Measurements from ENCODE around the gene CADPS.

CADPS gene

GRCh38 chr3:62586356-62586755 lies 288.9 kb downstream of the CADPS start:
- TF ChIP-seq TAF1 (IDR thresholded peaks at IDR 0.05; ENCODE audit: borderline replicate concordance, insufficient read depth, low read length), result no peak
- no peak for TF ChIP-seq REST (IDR thresholded peaks at IDR 0.05; ENCODE audit: insufficient read depth in 1 of 2, low read depth in 2 of 2, low read length in 2 of 2)
- no peak for TF ChIP-seq SIN3A (IDR thresholded peaks at IDR 0.05; ENCODE audit: borderline replicate concordance, insufficient read depth, low read length)
- TF ChIP-seq POLR2AphosphoS5 (IDR thresholded peaks at IDR 0.05; ENCODE audit: low read depth, low read length), result no peak
- TF ChIP-seq FOXP2 (optimal IDR thresholded peaks at IDR 0.05; ENCODE audit: borderline replicate concordance, extremely low read depth, extremely low read length, insufficient read depth), result no peak

GRCh38 chr3:62585861-62586260 lies 289.4 kb downstream of the CADPS start:
- no peak for TF ChIP-seq POLR2AphosphoS5 (IDR thresholded peaks at IDR 0.05; ENCODE audit: low read depth, low read length)
- TF ChIP-seq SIN3A (IDR thresholded peaks at IDR 0.05; ENCODE audit: borderline replicate concordance, insufficient read depth, low read length), result no peak
- TF ChIP-seq FOXP2 (optimal IDR thresholded peaks at IDR 0.05; ENCODE audit: borderline replicate concordance, extremely low read depth, extremely low read length, insufficient read depth), result no peak
- TF ChIP-seq TAF1 (IDR thresholded peaks at IDR 0.05; ENCODE audit: borderline replicate concordance, insufficient read depth, low read length), result no peak

- TF ChIP-seq REST (IDR thresholded peaks at IDR 0.05; ENCODE audit: insufficient read depth in 1 of 2, low read depth in 2 of 2, low read length in 2 of 2) (no peak), POLR2AphosphoS5 (IDR thresholded peaks at IDR 0.05; ENCODE audit: low read depth, low read length) (no peak), TAF1 (IDR thresholded peaks at IDR 0.05; ENCODE audit: borderline replicate concordance, insufficient read depth, low read length) (no peak), SIN3A (IDR thresholded peaks at IDR 0.05; ENCODE audit: borderline replicate concordance, insufficient read depth, low read length) (no peak), FOXP2 (optimal IDR thresholded peaks at IDR 0.05; ENCODE audit: borderline replicate concordance, extremely low read depth, extremely low read length, insufficient read depth) (no peak)
These were observed 290.6 kb downstream of the CADPS start for GRCh38 chr3:62584636-62585035.

GRCh38 chr3:62582495-62583172 lies 292.6 kb downstream of the CADPS start:
- TF ChIP-seq TAF1 (IDR thresholded peaks at IDR 0.05; ENCODE audit: borderline replicate concordance, insufficient read depth, low read length) (no peak), SIN3A (IDR thresholded peaks at IDR 0.05; ENCODE audit: borderline replicate concordance, insufficient read depth, low read length) (no peak), POLR2AphosphoS5 (IDR thresholded peaks at IDR 0.05; ENCODE audit: low read depth, low read length) (no peak), FOXP2 (optimal IDR thresholded peaks at IDR 0.05; ENCODE audit: borderline replicate concordance, extremely low read depth, extremely low read length, insufficient read depth) (no peak), REST (IDR thresholded peaks at IDR 0.05; ENCODE audit: insufficient read depth in 1 of 2, low read depth in 2 of 2, low read length in 2 of 2) (no peak)

GRCh38 chr3:62577153-62577552 lies 298.1 kb downstream of the CADPS start:
- TF ChIP-seq SIN3A (IDR thresholded peaks at IDR 0.05; ENCODE audit: borderline replicate concordance, insufficient read depth, low read length) (no peak), FOXP2 (optimal IDR thresholded peaks at IDR 0.05; ENCODE audit: borderline replicate concordance, extremely low read depth, extremely low read length, insufficient read depth) (no peak), POLR2AphosphoS5 (IDR thresholded peaks at IDR 0.05; ENCODE audit: low read depth, low read length) (no peak), TAF1 (IDR thresholded peaks at IDR 0.05; ENCODE audit: borderline replicate concordance, insufficient read depth, low read length) (no peak), REST (IDR thresholded peaks at IDR 0.05; ENCODE audit: insufficient read depth in 1 of 2, low read depth in 2 of 2, low read length in 2 of 2) (no peak)

All from PFSK-1 (cell line).